GM23248 (cell line): Measurements from ENCODE around the gene HDAC4.

ENCODE experiments used
- EZH2 ChIP-seq: fragments of 200-600 bp; sonication (generic); IDR thresholded peaks from 2 replicates; pipeline ENCODE4 v1.6.1; 2018; ENCODE audit warnings: antibody characterized with exemption, mild to moderate bottlenecking; ENCODE audit not compliant: insufficient read depth, poor library complexity, severe bottlenecking
- EZH2phosphoT487 ChIP-seq: fragments of 200-600 bp; sonication (generic); IDR thresholded peaks from 2 replicates; pipeline ENCODE4 v1.6.1; 2018; ENCODE audit warnings: antibody characterized with exemption, moderate library complexity, mild to moderate bottlenecking, low read depth; ENCODE audit not compliant: insufficient read depth

GRCh38 chr2:239253701-239254436 is 147.0 kb downstream of the HDAC4 start:
- TF ChIP-seq EZH2phosphoT487 (no peak), EZH2 (no peak)
